ENCODE results near the gene PEX26.
"Not testable (repeated sequence)": the region's sequence is repeated elsewhere in the genome, so short reads cannot be mapped to it uniquely, and the experiment has no call there.

PEX26 gene

DNA sequence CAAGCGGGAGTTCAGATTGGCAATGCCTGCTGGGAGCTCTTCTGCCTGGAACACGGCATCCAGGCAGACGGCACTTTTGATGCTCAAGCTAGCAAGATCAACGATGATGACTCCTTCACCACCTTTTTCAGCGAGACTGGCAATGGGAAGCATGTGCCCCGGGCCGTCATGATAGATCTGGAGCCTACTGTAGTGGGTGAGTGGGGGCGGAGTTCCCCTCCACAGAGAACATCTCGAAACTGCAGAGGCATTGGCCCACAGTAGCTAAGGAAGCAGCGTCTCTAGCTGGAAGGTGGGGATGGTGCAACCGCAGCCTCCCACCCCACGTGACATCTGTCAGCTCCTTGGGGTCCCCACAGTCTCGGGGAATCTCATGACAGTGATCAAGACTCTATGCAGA is 43.7 kb downstream of the PEX26 start:
- no peak for DNase-seq

DNA sequence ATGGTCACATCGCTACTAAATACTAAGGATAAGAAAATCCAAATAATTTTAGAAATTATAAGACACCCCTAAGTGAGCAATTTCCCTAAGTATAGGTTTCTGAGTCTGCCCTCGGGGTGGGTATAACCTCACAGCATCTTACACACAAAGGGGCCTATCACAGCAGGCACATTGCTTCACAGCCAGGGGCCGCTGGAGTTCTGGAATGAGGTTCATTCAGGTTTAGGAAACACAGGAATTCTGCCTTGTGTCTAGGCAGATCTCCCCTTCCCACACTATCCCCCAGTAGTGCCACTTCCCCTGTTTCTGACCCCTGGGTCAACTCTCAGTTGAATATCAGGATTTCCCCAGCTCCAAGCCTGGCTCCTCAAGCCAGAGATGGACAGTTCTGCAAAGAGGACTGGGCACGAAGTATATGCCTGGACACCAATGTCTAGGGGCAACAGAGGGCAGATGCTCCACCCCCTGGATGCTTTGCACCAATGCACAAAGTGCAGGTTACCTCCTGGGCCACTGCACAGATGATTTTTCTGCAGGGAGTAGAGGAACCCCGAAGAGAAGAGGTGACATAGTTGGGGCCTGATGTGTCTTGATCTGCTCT is 44.3 kb downstream of the PEX26 start:
- DNase-seq = no peak

DNA sequence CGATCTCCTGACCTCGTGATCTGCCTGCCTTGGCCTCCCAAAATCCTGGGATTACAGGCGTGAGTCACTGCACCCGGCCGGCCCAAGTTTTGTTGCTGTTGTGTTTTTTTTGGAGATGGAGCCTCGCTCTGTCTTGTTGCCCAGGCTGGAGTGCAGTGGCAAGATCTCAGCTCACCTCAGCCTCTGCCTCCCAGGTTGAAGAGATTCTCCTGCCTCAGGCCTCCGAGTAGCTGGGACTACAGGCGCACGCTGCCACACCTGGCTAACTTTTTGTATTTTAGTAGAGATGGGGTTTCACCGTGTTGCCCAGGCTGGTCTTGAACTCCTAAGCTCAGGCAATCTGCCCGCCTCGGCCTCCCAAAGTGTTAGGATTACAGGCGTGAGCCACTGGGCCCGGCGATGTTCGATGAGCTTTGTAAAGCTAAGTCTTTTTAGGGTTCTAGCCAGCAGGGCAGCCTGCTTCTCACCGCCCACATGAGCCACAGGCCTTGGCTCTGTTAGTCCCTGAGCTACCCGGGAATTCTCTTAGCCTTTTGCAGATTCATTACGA is 45.8 kb downstream of the PEX26 start:
- not testable (repeated sequence) for DNase-seq

DNA sequence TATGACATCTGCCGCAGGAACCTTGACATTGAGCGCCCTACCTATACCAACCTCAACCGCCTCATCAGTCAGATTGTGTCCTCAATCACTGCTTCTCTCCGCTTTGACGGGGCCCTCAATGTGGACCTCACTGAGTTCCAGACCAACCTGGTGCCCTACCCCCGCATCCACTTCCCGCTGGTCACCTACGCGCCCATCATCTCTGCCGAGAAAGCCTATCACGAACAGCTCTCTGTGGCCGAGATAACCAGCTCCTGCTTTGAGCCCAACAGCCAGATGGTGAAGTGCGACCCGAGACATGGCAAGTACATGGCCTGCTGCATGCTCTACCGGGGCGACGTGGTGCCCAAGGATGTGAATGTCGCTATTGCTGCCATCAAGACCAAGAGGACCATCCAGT is 48.8 kb downstream of the PEX26 start:
- no peak for DNase-seq

DNA sequence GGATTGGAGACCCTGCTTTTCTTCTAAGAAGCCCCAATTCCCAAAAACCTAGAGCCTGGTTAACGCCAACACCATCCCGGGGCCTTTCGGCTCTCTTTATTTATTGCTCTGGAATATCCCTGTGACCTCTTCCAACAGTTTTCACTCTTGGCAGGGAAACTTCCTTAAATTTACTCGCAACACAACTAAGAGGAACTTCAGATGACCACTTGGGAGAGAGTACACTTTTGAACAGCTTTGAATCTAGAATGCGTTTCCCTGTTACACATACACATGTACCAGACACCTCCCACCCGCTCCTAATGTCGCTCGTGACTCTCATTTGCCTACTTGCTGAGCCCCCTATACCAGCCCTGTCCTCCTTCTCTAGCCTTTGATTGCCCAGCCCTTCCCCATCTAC is 52.2 kb downstream of the PEX26 start:
- no peak for DNase-seq

DNA sequence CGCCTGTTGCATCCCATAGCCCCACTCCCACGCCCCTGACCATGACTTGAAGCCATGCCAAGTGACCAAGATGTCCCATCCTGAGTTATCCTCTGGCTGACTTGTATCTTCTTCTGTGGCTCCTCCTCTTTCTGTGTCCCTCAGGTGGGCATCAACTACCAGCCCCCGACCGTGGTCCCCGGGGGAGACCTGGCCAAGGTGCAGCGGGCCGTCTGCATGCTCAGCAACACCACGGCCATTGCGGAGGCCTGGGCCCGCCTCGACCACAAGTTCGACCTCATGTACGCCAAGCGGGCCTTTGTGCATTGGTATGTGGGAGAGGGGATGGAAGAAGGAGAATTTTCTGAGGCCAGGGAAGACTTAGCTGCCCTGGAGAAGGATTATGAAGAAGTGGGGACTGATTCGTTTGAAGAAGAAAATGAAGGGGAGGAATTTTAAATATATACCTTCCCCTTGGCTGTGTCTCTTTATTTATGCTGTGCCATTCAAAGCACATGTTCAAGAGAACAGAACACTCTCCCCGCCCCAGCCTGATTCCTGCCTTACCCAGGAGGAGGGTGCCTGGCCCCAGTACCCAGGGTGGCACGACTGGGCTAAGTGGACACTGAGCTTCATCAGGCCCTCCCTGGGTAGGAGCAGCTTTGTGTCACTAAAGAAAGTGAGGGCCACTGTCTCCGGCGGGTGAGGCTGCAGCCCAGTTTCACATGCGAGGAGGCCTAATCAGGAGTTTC is 53.1 kb downstream of the PEX26 start:
- no peak for DNase-seq

DNA sequence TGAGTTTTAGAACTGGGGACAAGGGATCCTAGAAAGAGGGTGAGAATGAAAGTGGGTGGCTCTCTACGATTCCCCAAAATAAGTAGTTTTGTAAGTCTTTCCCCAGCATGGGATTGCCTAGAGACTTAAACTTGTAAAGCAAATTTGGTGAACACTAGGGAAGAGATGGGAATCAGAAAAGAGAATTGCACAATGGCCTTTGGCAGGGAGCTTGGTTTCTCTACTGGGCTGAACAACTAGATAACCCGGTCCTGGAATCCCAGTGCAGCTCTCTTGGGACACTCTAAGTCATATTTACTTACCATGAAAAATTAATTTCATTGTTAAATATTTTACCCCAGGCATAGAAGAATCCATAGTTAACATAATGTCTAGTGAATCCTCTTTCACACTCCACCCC is 55.7 kb downstream of the PEX26 start:
- no peak for DNase-seq

DNA sequence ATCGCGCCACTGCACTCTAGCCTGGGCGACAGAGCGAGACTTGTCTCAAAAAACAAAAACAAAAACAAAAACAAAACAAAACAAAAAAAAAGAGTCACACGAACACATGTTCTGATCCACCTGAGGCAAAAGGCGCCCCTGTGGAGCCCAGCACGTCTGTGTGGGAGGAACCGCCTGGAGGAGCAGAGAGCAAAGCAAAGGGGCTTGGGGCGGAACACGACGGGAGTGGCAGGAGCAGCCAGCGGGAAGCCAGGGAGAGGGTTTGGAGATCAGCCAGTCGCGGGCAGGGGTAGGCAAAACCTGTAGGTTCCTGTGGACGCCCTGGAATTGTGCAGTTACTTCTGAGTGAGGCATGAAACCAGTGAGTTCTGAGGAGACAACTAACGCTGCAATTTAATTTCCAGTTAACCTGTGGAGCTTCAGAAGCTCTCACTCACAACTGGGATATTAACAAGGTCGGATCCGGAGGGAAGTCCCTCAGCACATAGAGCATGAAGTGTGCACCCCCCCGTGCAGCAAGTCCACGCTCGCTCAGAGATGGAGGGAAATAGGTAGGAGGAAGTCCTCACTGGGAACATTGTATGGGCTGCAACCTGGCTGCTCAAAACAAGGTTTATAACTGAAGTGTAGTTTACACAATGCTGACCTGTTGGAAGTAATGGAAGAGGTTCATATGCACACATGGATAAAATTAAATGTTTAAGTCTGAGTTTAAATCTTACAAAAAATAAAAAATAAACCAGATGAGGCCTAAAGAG is 59.0 kb downstream of the PEX26 start:
- DNase-seq = no peak

DNA sequence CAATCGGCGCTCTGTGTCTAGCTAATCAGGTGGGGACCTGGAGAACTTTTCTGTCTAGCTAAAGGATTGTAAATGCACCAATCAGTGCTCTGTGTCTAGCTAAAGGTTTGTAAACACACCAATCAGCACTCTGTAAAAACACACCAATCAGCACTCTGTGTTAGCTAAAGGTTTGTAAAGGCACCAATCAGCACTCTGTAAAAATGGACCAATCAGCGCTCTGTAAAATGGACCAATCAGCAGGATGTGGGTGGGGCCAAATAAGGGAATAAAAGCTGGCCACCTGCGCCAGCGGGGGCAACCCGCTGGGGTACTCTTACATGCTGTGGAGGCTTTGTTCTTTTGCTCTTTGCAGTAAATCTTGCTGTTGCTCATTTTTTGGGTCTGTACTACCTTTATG is 63.2 kb downstream of the PEX26 start:
- DNase-seq = not testable (repeated sequence)

DNA sequence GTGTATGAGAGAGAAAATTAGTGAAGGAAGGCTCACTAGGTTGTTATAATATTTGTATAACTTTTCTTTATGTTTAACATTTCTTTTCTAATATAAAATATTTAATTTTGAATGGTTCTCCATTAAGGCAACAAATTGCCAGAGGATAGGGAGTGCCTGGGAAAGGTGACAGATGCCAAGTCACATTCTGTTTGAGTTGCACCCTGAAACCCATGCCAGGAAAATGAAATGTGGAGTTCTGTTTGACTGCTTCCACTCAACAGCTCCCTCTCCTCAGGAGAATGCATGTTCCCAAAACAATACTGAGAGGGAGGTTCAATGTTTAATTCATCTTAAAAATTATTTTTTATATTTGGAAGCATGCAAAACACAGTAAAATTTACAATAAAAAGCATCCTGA is 66.3 kb downstream of the PEX26 start:
- DNase-seq = no peak

DNA sequence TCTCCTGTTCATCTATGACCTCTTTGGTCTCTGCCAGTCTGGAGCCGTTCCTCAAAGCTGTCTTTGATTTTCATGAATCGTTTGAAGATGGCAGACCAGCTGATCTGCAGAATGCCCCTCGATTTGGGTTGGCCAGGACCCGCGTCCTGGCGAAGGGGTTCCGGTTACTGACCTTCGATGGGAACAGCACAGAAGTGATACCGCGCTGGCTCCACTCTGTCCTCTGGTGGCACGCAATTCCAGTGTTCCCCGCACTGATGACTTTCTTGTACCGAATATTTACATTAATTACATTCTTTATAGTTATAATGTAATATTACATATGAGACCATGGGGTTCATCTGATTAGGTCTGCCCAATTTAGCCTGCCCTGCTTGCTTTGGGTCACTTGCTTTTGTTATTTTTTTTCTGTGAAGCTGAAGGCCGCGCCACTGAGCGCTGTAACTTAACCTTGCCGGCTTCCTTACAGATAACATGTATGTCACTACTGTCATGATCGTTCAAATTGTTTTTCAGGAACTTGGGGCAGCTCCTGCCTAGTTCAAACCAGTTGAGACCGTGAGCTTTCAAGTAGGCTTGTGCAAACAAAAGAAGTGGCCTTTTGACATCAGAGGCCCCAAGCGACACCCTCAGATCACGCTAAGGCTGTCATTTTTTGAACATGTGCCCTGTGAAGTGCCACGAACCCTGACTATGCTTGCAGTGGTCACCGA is 68.0 kb downstream of the PEX26 start:
- DNase-seq = no peak

DNA sequence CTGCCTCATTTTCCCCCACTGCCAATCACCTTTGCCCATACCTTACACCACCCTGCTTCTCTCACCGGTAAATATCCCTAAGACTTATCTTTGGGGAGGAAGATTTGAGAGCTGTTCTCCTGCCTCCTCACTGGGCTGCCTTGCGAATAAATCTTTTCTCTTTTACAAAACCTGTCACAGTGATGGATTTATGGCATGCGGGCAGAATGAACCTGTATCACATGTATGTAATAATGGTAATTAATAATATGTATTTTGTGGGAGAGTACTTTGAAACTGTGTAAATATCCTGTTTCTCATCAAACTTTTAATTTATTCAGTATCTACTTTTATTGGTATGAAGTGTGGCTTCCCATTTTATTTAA is 68.6 kb downstream of the PEX26 start:
- DNase-seq = no peak

DNA sequence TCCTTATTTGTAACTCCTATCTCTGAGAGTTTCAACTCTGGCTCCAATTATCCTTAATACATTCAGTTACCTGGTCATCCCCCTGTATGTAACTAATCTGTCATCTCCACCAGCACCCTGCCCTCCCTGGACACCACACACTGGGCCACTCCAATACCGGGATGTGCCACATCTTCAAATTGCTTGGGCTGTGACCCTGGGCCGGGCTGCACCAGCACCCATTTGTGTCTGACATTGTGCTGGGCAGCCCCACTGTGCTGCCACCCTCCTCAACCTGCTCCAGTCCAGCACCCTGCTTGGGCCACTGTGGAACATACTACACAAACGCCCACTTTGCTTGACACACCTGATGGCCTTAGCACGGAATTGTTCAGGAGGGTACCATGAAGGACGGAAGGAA is 70.0 kb downstream of the PEX26 start:
- DNase-seq = no peak

DNA sequence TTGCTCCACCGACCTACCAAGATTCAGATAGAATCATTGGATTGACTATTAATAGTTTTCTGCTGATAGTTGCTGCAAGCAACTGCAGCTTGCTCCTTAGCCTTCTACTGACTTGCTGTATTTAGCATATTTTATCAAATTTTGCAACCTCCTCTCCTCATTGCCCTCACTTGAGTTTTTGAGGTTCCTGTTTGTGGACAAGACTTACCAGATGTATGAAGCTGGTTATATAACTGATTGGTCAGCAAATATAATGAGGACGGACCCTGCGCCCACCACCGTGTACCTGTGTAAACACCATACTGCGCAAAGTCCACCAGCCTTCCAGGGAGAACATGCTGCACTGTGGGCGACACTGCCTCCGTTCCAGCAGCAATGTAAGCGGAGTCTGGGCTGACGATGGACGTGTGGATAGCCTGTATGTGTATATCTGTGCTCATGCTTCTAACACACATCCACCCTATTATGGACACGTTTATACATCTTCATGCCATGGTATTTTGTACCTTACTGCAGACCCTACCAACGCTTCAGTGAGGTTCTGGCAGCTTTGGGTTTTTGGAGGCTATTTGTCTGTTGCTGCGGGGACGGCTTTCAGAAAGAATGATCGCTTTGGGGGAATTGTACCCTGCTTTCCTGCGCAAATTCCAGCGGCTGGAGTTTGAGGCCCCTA is 70.6 kb downstream of the PEX26 start:
- no peak for DNase-seq

DNA sequence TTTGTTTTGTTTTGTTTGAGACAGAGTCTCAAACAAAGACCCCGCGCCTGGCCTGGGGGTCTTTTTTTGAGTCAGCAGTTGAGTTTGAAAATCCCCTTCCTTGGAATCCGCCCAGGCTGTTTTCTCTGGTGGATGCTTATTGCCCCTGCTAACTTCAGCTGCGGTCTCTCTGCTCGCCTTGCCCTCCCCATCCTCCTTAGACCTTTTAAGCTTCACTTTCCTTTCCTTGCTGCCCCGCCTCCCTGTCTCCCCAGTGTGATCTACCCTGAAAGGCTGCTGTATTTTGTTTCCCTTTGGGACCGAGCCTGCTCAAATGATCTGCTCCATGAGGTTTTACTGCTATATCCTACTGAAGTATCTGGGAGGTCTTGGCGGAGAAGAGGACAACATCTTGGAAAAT is 74.7 kb downstream of the PEX26 start:
- DNase-seq = no peak

DNA sequence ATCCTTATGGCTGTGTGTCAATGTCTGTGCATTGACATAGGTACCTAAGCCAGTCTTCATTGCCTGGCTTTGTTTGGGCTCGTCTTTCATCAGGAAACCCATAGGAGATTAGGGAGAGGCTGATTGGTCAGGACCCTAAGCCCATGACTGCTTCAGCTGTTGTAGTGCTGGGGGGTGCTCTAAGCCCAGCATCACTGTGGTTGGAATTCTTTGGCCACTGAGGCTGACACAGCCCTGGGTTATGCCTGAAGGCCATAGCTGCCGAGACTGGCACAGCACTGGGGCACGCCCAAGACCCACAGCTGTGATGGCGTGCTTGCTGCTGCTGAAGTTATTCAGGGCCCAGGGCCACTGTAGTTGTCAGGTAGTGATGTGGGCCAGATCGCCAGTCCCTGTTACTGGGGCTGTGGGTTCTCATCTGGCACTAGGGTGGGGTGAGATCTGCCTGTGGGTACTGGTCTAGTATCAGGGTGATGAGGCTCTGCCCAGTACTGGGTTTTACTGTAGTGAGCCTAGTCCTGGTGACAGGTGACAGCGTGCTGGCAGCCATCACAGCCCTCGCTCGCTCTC is 77.1 kb downstream of the PEX26 start:
- no peak for DNase-seq

All from activated gamma-delta T cell (primary cell).